SW 1271 (cell line): Measurements from ENCODE around the gene SNX25.
A peak's percentile ranks its signal among the peaks of the same experiment; 100 is the strongest.
"Not testable (repeated sequence)": the region's sequence is repeated elsewhere in the genome, so short reads cannot be mapped to it uniquely, and the experiment has no call there.

Experiments
- DNase-seq, 2 experiments: peaks; one replicate each; lab custom pipeline; 2025; lab: John Stamatoyannopoulos, UW

SNX25 gene

GRCh38 chr4:185304944-185305690 is 95.7 kb downstream of the SNX25 start:
- DNase-seq: no peak

GRCh38 chr4:185305979-185306442 is 96.6 kb downstream of the SNX25 start:
- DNase-seq: peak; percentile 15 to 28

GRCh38 chr4:185307136-185307950 is 97.9 kb downstream of the SNX25 start:
- no peak for DNase-seq

- no peak for DNase-seq
Measured at GRCh38 chr4:185309770-185310169, 100.4 kb downstream of the SNX25 start.

- no peak for DNase-seq
Measured at GRCh38 chr4:185311113-185311888, 101.9 kb downstream of the SNX25 start.

GRCh38 chr4:185312699-185313098 is 103.3 kb downstream of the SNX25 start:
- DNase-seq: no peak

GRCh38 chr4:185317462-185317861 is 108.1 kb downstream of the SNX25 start:
- DNase-seq: not testable (repeated sequence)

GRCh38 chr4:185317880-185318279 is 108.5 kb downstream of the SNX25 start:
- DNase-seq: no peak

- peak in 1 of 2 experiments; percentile 2 for DNase-seq
Measured at GRCh38 chr4:185318679-185319078, 109.3 kb downstream of the SNX25 start.

GRCh38 chr4:185322803-185323202 is 113.4 kb downstream of the SNX25 start:
- no peak for DNase-seq

- DNase-seq: no peak
Measured at GRCh38 chr4:185323606-185324005, 114.2 kb downstream of the SNX25 start.

GRCh38 chr4:185324361-185324760 is 115.0 kb downstream of the SNX25 start:
- not testable (repeated sequence) for DNase-seq

- not testable (repeated sequence) for DNase-seq
Measured at GRCh38 chr4:185325721-185326120, 116.3 kb downstream of the SNX25 start.

- DNase-seq: no peak
Measured at GRCh38 chr4:185328586-185328985, 119.2 kb downstream of the SNX25 start.

GRCh38 chr4:185329879-185330510 is 120.6 kb downstream of the SNX25 start:
- not testable (repeated sequence) for DNase-seq

GRCh38 chr4:185332575-185333464 is 123.4 kb downstream of the SNX25 start:
- DNase-seq: no peak

- DNase-seq: no peak
Measured at GRCh38 chr4:185334326-185334725, 124.9 kb downstream of the SNX25 start.

- DNase-seq: no peak
Measured at GRCh38 chr4:185335579-185335978, 126.2 kb downstream of the SNX25 start.

GRCh38 chr4:185339941-185340340 is 130.5 kb downstream of the SNX25 start:
- no peak for DNase-seq

GRCh38 chr4:185341377-185341776 is 132.0 kb downstream of the SNX25 start:
- no peak for DNase-seq

- no peak for DNase-seq
Measured at GRCh38 chr4:185341841-185342240, 132.4 kb downstream of the SNX25 start.
